ENCODE measurements around the gene LTBP1. TPM values are rescaled to one million over a fixed set of nuclear protein-coding genes. Genes with fewer than 3 reads are reported as not detected.

The LTBP1 gene
- total RNA-seq, 1 experiment from 2014 or later = 13.9 TPM

DNA sequence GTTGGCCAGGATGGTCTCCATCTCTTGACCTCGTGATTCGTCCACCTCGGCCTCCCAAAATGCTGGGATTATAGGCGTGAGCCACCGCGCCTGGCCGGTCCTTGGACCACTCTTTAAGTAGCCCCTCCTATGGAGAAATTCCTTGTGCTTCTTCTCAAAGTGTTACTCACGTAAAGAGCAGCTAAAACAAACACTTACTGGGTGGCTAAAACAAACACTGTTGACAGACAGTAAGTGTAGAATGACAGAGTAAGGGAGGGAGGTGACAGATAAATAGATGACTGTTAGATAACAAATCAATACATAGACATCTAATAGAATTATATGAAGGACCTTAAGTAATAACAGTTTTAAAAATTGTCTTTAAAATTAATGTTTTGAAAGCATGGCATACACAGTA, 488.8 kb downstream of the LTBP1 start:
- CTCF ChIA-PET = no interaction called here
- H3K9me3 Mint-ChIP-seq (ENCODE audit: low read depth, unreplicated experiment) = no peaks in the 10 kb centered on the region
- BruUV-seq (replicated peaks) = no TSS peak
- DNase-seq = no peak
- H3K4me3 Mint-ChIP-seq (ENCODE audit: low read depth, unreplicated experiment) = no peak overlapping the region
- H3K4me1 Mint-ChIP-seq (ENCODE audit: low read depth, unreplicated experiment) = no peaks in the 10 kb centered on the region
- TF ChIP-seq, protein P1, sequence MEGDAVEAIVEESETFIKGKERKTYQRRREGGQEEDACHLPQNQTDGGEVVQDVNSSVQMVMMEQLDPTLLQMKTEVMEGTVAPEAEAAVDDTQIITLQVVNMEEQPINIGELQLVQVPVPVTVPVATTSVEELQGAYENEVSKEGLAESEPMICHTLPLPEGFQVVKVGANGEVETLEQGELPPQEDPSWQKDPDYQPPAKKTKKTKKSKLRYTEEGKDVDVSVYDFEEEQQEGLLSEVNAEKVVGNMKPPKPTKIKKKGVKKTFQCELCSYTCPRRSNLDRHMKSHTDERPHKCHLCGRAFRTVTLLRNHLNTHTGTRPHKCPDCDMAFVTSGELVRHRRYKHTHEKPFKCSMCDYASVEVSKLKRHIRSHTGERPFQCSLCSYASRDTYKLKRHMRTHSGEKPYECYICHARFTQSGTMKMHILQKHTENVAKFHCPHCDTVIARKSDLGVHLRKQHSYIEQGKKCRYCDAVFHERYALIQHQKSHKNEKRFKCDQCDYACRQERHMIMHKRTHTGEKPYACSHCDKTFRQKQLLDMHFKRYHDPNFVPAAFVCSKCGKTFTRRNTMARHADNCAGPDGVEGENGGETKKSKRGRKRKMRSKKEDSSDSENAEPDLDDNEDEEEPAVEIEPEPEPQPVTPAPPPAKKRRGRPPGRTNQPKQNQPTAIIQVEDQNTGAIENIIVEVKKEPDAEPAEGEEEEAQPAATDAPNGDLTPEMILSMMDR (IDR thresholded peaks at IDR 0.05; ENCODE audit: unreplicated experiment) = no peak
- H3K27me3 Mint-ChIP-seq (ENCODE audit: unreplicated experiment) = no peaks in the 10 kb centered on the region
- intact Hi-C loops (cut with micrococcal nuclease; ENCODE audit: unreplicated experiment) = no loop called here
- H3K36me3 Mint-ChIP-seq (ENCODE audit: insufficient read depth, unreplicated experiment) = no peaks in the 10 kb centered on the region
- H3K27ac Mint-ChIP-seq (ENCODE audit: unreplicated experiment) = no peak overlapping the region

DNA sequence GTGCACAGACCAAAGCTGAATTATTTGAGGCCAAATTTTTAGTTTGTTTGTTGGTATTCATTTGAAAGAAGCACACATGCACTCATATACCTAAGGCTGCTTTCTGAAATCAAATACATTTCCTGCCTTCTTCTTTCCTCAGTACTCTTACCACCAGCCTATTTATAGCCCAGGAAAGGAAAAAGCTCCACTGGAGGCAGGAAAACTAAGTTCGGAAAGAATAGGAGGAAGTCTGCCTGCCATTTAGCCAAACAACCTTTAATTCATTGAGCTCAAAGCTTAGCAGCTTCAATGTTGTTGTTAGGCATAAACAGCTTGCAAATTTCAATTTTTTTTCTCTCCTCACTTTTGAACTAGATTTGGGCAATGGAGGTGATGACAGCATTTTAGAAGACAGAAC, 489.3 kb downstream of the LTBP1 start:
- BruUV-seq (replicated peaks) = no TSS peak
- Mint-ChIP-seq H3K27me3 (ENCODE audit: unreplicated experiment) (no peaks in the 10 kb centered on the region), H3K4me1 (ENCODE audit: low read depth, unreplicated experiment) (no peaks in the 10 kb centered on the region), H3K9me3 (ENCODE audit: low read depth, unreplicated experiment) (no peaks in the 10 kb centered on the region), H3K4me3 (ENCODE audit: low read depth, unreplicated experiment) (no peak overlapping the region), H3K36me3 (ENCODE audit: insufficient read depth, unreplicated experiment) (no peaks in the 10 kb centered on the region), H3K27ac (ENCODE audit: unreplicated experiment) (no peak overlapping the region)
- intact Hi-C loops (cut with micrococcal nuclease; ENCODE audit: unreplicated experiment) = no loop called here
- TF ChIP-seq, protein P1 (IDR thresholded peaks at IDR 0.05; ENCODE audit: unreplicated experiment) = no peak
- CTCF ChIA-PET = no interaction called here
- no peak for DNase-seq

DNA sequence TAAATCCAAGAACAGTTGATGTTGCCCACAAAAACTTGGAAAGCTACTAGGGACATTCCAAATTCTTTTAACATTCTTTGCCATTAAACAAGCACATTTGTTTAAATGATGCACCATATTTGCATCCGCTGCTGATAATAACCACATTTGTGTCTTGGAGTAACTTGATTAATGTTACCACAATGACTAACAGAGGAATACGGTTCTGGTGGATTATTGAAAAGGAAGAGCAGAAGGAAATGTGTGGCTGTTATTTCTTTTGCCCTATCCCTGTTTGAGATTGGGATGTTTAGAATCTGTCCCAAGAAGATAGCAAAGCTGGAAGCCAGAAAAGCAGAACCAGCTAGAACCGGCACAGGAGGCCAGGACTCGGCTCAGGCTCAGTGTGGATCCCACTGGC, 490.5 kb downstream of the LTBP1 start:
- Mint-ChIP-seq H3K27ac (ENCODE audit: unreplicated experiment) (no peak overlapping the region), H3K27me3 (ENCODE audit: unreplicated experiment) (no peaks in the 10 kb centered on the region), H3K4me1 (ENCODE audit: low read depth, unreplicated experiment) (no peaks in the 10 kb centered on the region), H3K9me3 (ENCODE audit: low read depth, unreplicated experiment) (no peaks in the 10 kb centered on the region), H3K36me3 (ENCODE audit: insufficient read depth, unreplicated experiment) (no peaks in the 10 kb centered on the region), H3K4me3 (ENCODE audit: low read depth, unreplicated experiment) (no peak overlapping the region)
- CTCF ChIA-PET = no interaction called here
- BruUV-seq (replicated peaks) = no TSS peak
- intact Hi-C loops (cut with micrococcal nuclease; ENCODE audit: unreplicated experiment) = no loop called here
- TF ChIP-seq, protein P1 (IDR thresholded peaks at IDR 0.05; ENCODE audit: unreplicated experiment) = no peak
- no peak for DNase-seq

DNA sequence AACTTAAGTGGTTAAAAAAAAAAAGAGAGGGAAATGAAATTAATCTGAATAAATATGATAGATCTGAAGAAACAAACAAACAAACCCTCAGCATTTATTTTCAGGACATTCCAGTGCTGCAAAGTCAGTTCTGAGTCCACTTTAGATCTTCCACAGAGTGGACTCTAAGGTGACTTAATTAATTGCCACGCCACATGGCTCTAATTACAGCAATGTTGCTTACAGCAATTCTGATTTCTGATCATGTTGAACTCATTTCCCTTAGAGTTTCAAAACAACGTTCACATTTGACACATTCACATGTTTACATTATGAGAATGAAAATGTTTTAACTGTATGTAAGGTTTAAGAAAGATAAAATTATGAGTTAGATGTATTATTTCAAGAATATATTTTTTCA, 491.1 kb downstream of the LTBP1 start:
- no peaks in the 10 kb centered on the region for H3K9me3 Mint-ChIP-seq (ENCODE audit: low read depth, unreplicated experiment)
- no TSS peak for BruUV-seq (replicated peaks)
- intact Hi-C loops (cut with micrococcal nuclease; ENCODE audit: unreplicated experiment) = no loop called here
- TF ChIP-seq, protein P1 (IDR thresholded peaks at IDR 0.05; ENCODE audit: unreplicated experiment) = no peak
- H3K27me3 Mint-ChIP-seq (ENCODE audit: unreplicated experiment) = no peaks in the 10 kb centered on the region
- CTCF ChIA-PET = no interaction called here
- no peak overlapping the region for H3K27ac Mint-ChIP-seq (ENCODE audit: unreplicated experiment)
- no peak for DNase-seq
- H3K4me3 Mint-ChIP-seq (ENCODE audit: low read depth, unreplicated experiment) = no peak overlapping the region
- H3K4me1 Mint-ChIP-seq (ENCODE audit: low read depth, unreplicated experiment) = no peaks in the 10 kb centered on the region
- H3K36me3 Mint-ChIP-seq (ENCODE audit: insufficient read depth, unreplicated experiment) = no peaks in the 10 kb centered on the region

Data from Calu3 (cell line).